GM21381 (cell line): ENCODE results near the gene MDC1.
"Not testable (repeated sequence)": the region's sequence is repeated elsewhere in the genome, so short reads cannot be mapped to it uniquely, and the experiment has no call there.

Source experiments
- ATAC-seq: cut with Tn5 transposase; IDR thresholded peaks from one replicate; pipeline ENCODE4 v1.9.1; 2021; ENCODE audit warnings: mild to moderate bottlenecking, moderate library complexity; ENCODE audit not compliant: unreplicated experiment

Gene MDC1

GRCh38 chr6:30683183-30683979 lies 33.7 kb downstream of the MDC1 start:
- no peak for ATAC-seq

- peak; percentile 36 for ATAC-seq
These were observed 34.7 kb downstream of the MDC1 start for GRCh38 chr6:30682143-30683117.

GRCh38 chr6:30681766-30682142 lies 35.3 kb downstream of the MDC1 start:
- no peak for ATAC-seq

GRCh38 chr6:30679765-30680535 lies 37.1 kb downstream of the MDC1 start:
- ATAC-seq = no peak

- no peak for ATAC-seq
These were observed 37.9 kb downstream of the MDC1 start for GRCh38 chr6:30678964-30679726.

- ATAC-seq = no peak
These were observed 40.3 kb downstream of the MDC1 start for GRCh38 chr6:30676660-30677285.

GRCh38 chr6:30672445-30673253 lies 44.4 kb downstream of the MDC1 start, which contains the start of gene DHX16:
DHX16 (minus strand) TSS chr6:30673006; CDS start chr6:30672841, 165 bp downstream.
- peak; percentile 73 for ATAC-seq

- no peak for ATAC-seq
These were observed 46.1 kb downstream of the MDC1 start for GRCh38 chr6:30670760-30671527.

GRCh38 chr6:30666300-30666699 lies 50.8 kb downstream of the MDC1 start:
- not testable (repeated sequence) for ATAC-seq

GRCh38 chr6:30664994-30665767 lies 51.9 kb downstream of the MDC1 start:
- ATAC-seq = no peak

GRCh38 chr6:30657922-30658321 lies 59.2 kb downstream of the MDC1 start:
- not testable (repeated sequence) for ATAC-seq

GRCh38 chr6:30657454-30657853 lies 59.6 kb downstream of the MDC1 start:
- no peak for ATAC-seq

- ATAC-seq = no peak
These were observed 60.6 kb downstream of the MDC1 start for GRCh38 chr6:30656513-30656912.

- no peak for ATAC-seq
These were observed 61.4 kb downstream of the MDC1 start for GRCh38 chr6:30655743-30656094.

GRCh38 chr6:30654798-30655742 lies 62.0 kb downstream of the MDC1 start:
- ATAC-seq = no peak

GRCh38 chr6:30651143-30651542 lies 65.9 kb downstream of the MDC1 start:
- no peak for ATAC-seq
